ENCODE data around the gene UBALD1. TPM values are rescaled to one million over a fixed set of nuclear protein-coding genes. Genes with fewer than 3 reads are reported as not detected.

Gene UBALD1
- total RNA-seq, 1 experiment from 2014 or later, result 15.6 TPM

DNA sequence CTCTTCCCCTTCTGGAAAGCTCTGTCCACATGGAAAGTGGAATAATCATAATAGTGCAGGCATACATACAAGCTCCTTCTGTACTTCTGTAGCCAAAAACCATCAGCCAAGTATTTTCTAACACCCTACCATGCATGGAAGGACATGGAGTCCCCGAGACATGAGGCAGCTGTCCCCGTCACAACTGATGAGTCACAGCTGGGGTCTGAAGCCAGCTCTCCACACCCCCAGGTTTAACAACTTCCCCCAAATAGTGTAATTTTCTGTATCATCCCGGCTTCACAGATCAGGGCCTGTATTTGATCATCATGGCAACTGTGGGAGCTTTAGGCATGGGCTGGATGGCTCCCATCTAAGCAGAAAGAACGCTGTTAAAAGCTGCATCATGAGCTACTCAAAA is 42.0 kb downstream of the UBALD1 start:
- in situ Hi-C loops (cut with HindIII; ENCODE audit: low sequenced_read_pairs), result no loop called here
- DNase-seq (ENCODE audit: low spot score), result no peak

GRCh38 chr16:4570688-4571321 is 43.9 kb downstream of the UBALD1 start:
- in situ Hi-C loops (cut with HindIII; ENCODE audit: low sequenced_read_pairs), result no loop called here
- DNase-seq (ENCODE audit: low spot score), result no peak

GRCh38 chr16:4570086-4570485 is 44.6 kb downstream of the UBALD1 start:
- in situ Hi-C loops (cut with HindIII; ENCODE audit: low sequenced_read_pairs), result no loop called here
- no peak for DNase-seq (ENCODE audit: low spot score)

DNA sequence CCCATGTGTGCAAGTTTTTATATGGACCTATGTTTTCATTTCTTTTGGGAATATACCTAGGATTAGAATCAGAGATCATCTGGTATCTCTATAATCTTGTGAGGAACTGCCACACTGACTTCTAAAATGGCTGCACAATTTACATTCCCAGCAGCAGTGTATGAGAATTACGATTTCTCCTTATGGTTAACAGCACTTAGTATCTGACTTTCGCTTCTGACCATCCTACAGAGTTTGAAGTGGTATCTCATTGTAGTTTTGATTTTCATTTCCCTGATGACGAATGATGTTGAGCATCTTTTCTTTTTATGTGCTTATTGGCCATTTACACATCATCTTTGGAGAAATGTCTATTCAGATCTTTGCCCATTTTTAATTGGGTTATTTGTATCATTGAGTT is 48.5 kb downstream of the UBALD1 start:
- in situ Hi-C loops (cut with HindIII; ENCODE audit: low sequenced_read_pairs), result no loop called here
- DNase-seq (ENCODE audit: low spot score), result no peak

- DNase-seq (ENCODE audit: low spot score), result no peak
- in situ Hi-C loops (cut with HindIII; ENCODE audit: low sequenced_read_pairs), result no loop called here
Measured at GRCh38 chr16:4564661-4565267, 49.9 kb downstream of the UBALD1 start.

GRCh38 chr16:4561596-4561995 is 53.1 kb downstream of the UBALD1 start:
- no peak for DNase-seq (ENCODE audit: low spot score)
- in situ Hi-C loops (cut with HindIII; ENCODE audit: low sequenced_read_pairs), result no loop called here

Other genes with a start within 250 kb of the UBALD1 start
- 9.9 and 14.4 TPM in 2 replicates for gene VASN, start 243.0 kb downstream of the UBALD1 start, total RNA-seq (2014; rRNA removed; shearing (Covaris generic))
- gene CORO7, start 198.3 kb downstream of the UBALD1 start, total RNA-seq (2014; rRNA removed; shearing (Covaris generic)), result 34.2 and 39.5 TPM in 2 replicates
- 79.4 and 89.7 TPM in 2 replicates for gene DNAJA3, start 189.0 kb downstream of the UBALD1 start, total RNA-seq (2014; rRNA removed; shearing (Covaris generic))
- gene NMRAL1, start 140.3 kb downstream of the UBALD1 start, total RNA-seq (2014; rRNA removed; shearing (Covaris generic)), result 166 and 212 TPM in 2 replicates
- 94.3 and 99.9 TPM in 2 replicates for gene HMOX2, start 138.5 kb downstream of the UBALD1 start, total RNA-seq (2014; rRNA removed; shearing (Covaris generic))
- gene CDIP1, start 76.1 kb downstream of the UBALD1 start, total RNA-seq (2014; rRNA removed; shearing (Covaris generic)), result 12.4 and 17.2 TPM in 2 replicates
- gene C16orf96, start 58.5 kb downstream of the UBALD1 start, total RNA-seq (2014; rRNA removed; shearing (Covaris generic)), result 0.17 TPM in 1 of 2 replicates, not detected in the other
- 13.3 and 21.4 TPM in 2 replicates for gene MGRN1, start 9.9 kb upstream of the UBALD1 start, total RNA-seq (2014; rRNA removed; shearing (Covaris generic))
- 71.5 and 89.1 TPM in 2 replicates for gene NUDT16L1, start 78.7 kb upstream of the UBALD1 start, total RNA-seq (2014; rRNA removed; shearing (Covaris generic))
- gene ANKS3, start 119.4 kb upstream of the UBALD1 start, total RNA-seq (2014; rRNA removed; shearing (Covaris generic)), result 12.8 and 18.0 TPM in 2 replicates
- not detected in 2 replicates for gene DNAAF8, start 119.6 kb upstream of the UBALD1 start, total RNA-seq (2014; rRNA removed; shearing (Covaris generic))
- gene ZNF500, start 152.3 kb upstream of the UBALD1 start, total RNA-seq (2014; rRNA removed; shearing (Covaris generic)), result 11.0 and 16.2 TPM in 2 replicates
- not detected in 2 replicates for gene SEPTIN12, start 173.5 kb upstream of the UBALD1 start, total RNA-seq (2014; rRNA removed; shearing (Covaris generic))
- gene SMIM22, start 180.5 kb upstream of the UBALD1 start, total RNA-seq (2014; rRNA removed; shearing (Covaris generic)), result not detected in 2 replicates
- 25.9 and 30.4 TPM in 2 replicates for gene ROGDI, start 187.7 kb upstream of the UBALD1 start, total RNA-seq (2014; rRNA removed; shearing (Covaris generic))
- 79.9 and 82.0 TPM in 2 replicates for gene GLYR1, start 232.4 kb upstream of the UBALD1 start, total RNA-seq (2014; rRNA removed; shearing (Covaris generic))
- 22.6 and 24.7 TPM in 2 replicates for gene UBN1, start 232.6 kb upstream of the UBALD1 start, total RNA-seq (2014; rRNA removed; shearing (Covaris generic))